Activated CD4-positive, alpha-beta T cell treated with anti-CD3 and anti-CD28 coated beads, Interleukin-2, amount 10 ng/mL, durations not matched to agents 24 days and 14 days (primary cell): ENCODE measurements around the gene TIAM2. TPM values are rescaled to one million over a fixed set of nuclear protein-coding genes. Genes with fewer than 3 reads are reported as not detected.
"Not testable (repeated sequence)": the region's sequence is repeated elsewhere in the genome, so short reads cannot be mapped to it uniquely, and the experiment has no call there.

ENCODE experiments used
- DNase-seq: peaks from one replicate; pipeline ENCODE4 v3.0.0; 2022
- H3K27ac Mint-ChIP-seq: one replicate; pipeline ENCODE4 v1.8.0; 2022; ENCODE audit warnings: mild to moderate bottlenecking, mixed read lengths
- H3K27me3 Mint-ChIP-seq: one replicate; pipeline ENCODE4 v1.8.0; 2022; ENCODE audit warnings: mixed read lengths
- H3K36me3 Mint-ChIP-seq: one replicate; pipeline ENCODE4 v1.8.0; 2022; ENCODE audit warnings: low read depth, mild to moderate bottlenecking, mixed read lengths
- H3K4me1 Mint-ChIP-seq: one replicate; pipeline ENCODE4 v1.8.0; 2021; ENCODE audit warnings: mixed read lengths
- H3K4me3 Mint-ChIP-seq: one replicate; pipeline ENCODE4 v1.8.0; 2022; ENCODE audit warnings: mild to moderate bottlenecking, moderate library complexity, mixed read lengths
- H3K9me3 Mint-ChIP-seq: one replicate; pipeline ENCODE4 v1.8.0; 2021; ENCODE audit warnings: mixed read lengths
- intact Hi-C: fragments of 100-400 bp; cut with micrococcal nuclease; formaldehyde crosslinking; loops from one replicate; pipeline ENCODE4 v1.15.1; 2023
- total RNA-seq: library from RNA; stranded (reverse); gene quantifications from 2 replicates; pipeline ENCODE4 v1.2.3, GENCODE V29; 2022

The TIAM2 gene
- total RNA-seq, 1 donor from 2014 or later = 86.9 TPM

- no peak overlapping the region for H3K27ac Mint-ChIP-seq
- DNase-seq = peak; percentile 87
- H3K36me3 Mint-ChIP-seq = peaks cover 56% of the 10 kb centered on the region
- H3K4me3 Mint-ChIP-seq = no peak overlapping the region
- H3K9me3 Mint-ChIP-seq = no peaks in the 10 kb centered on the region
- intact Hi-C loops = loop anchor here (1.0 to 5.0 kb wide), 2 partner anchors 71 to 350 kb away; no protein-coding TSS in a partner anchor
- peaks cover 28% of the 10 kb centered on the region for H3K4me1 Mint-ChIP-seq
- no peaks in the 10 kb centered on the region for H3K27me3 Mint-ChIP-seq
These were observed 182.3 kb downstream of the TIAM2 start for GRCh38 chr6:155177363-155177961.

- Mint-ChIP-seq H3K27ac (no peak overlapping the region), H3K27me3 (no peaks in the 10 kb centered on the region), H3K36me3 (peaks cover 47% of the 10 kb centered on the region), H3K4me3 (no peak overlapping the region), H3K4me1 (peaks cover 18% of the 10 kb centered on the region), H3K9me3 (no peaks in the 10 kb centered on the region)
- intact Hi-C loops = no loop called here
- DNase-seq = no peak
These were observed 186.4 kb downstream of the TIAM2 start for GRCh38 chr6:155181498-155181897.

GRCh38 chr6:155182103-155182502, 187.0 kb downstream of the TIAM2 start:
- Mint-ChIP-seq H3K4me1 (peaks cover 19% of the 10 kb centered on the region), H3K27ac (no peak overlapping the region), H3K4me3 (no peak overlapping the region), H3K36me3 (peaks cover 48% of the 10 kb centered on the region), H3K9me3 (no peaks in the 10 kb centered on the region), H3K27me3 (no peaks in the 10 kb centered on the region)
- no peak for DNase-seq
- intact Hi-C loops = no loop called here

- no peak for DNase-seq
- intact Hi-C loops = no loop called here
- peak overlapping the region; percentile 34 for H3K27ac Mint-ChIP-seq
These were observed 188.0 kb downstream of the TIAM2 start for GRCh38 chr6:155183095-155183494.

GRCh38 chr6:155185041-155185440, 189.9 kb downstream of the TIAM2 start:
- intact Hi-C loops = loop anchor here (5.0 kb wide), 1 partner anchor 188 kb away; the partner anchor contains the start of gene TIAM2
- not testable (repeated sequence) for H3K9me3 Mint-ChIP-seq, DNase-seq, H3K27me3 Mint-ChIP-seq, H3K4me3 Mint-ChIP-seq
- Mint-ChIP-seq H3K27ac (peak overlapping the region; percentile 48), H3K4me1 (peaks cover 45% of the 10 kb centered on the region), H3K36me3 (peaks cover 45% of the 10 kb centered on the region)

More at GRCh38 chr6:155183095-155183494, 188.0 kb downstream of the TIAM2 start:
- Mint-ChIP-seq H3K4me3 (no peak overlapping the region), H3K36me3 (peaks cover 47% of the 10 kb centered on the region), H3K27me3 (no peaks in the 10 kb centered on the region), H3K9me3 (peaks cover 1% of the 10 kb centered on the region), H3K4me1 (peaks cover 27% of the 10 kb centered on the region)

- DNase-seq = no peak
- H3K4me1 Mint-ChIP-seq = peaks cover 47% of the 10 kb centered on the region
- no peaks in the 10 kb centered on the region for H3K27me3 Mint-ChIP-seq
- H3K36me3 Mint-ChIP-seq = peaks cover 48% of the 10 kb centered on the region
- H3K9me3 Mint-ChIP-seq = peaks cover 3% of the 10 kb centered on the region
- H3K4me3 Mint-ChIP-seq = peak overlapping the region; percentile 68
- intact Hi-C loops = loop anchor here (5.0 kb wide), 1 partner anchor 188 kb away; the partner anchor contains the start of gene TIAM2
- peak overlapping the region; percentile 99 for H3K27ac Mint-ChIP-seq
These were observed 190.4 kb downstream of the TIAM2 start for GRCh38 chr6:155185544-155185943.

GRCh38 chr6:155186052-155186658, 191.0 kb downstream of the TIAM2 start:
- DNase-seq = peak; percentile 74
- peak overlapping the region; percentile 99 for H3K27ac Mint-ChIP-seq
- intact Hi-C loops = loop anchor here (1.0 to 5.0 kb wide), 7 partner anchors 15 to 189 kb away; partner anchors contain the start of genes TFB1M and TIAM2
- peaks cover 3% of the 10 kb centered on the region for H3K9me3 Mint-ChIP-seq
- H3K36me3 Mint-ChIP-seq = peaks cover 50% of the 10 kb centered on the region
- no peaks in the 10 kb centered on the region for H3K27me3 Mint-ChIP-seq
- H3K4me1 Mint-ChIP-seq = peaks cover 49% of the 10 kb centered on the region
- H3K4me3 Mint-ChIP-seq = peak overlapping the region; percentile 68

GRCh38 chr6:155187106-155187505, 192.0 kb downstream of the TIAM2 start:
- peak overlapping the region; percentile 58 for H3K4me3 Mint-ChIP-seq
- no peak for DNase-seq
- H3K27ac Mint-ChIP-seq = peak overlapping the region; percentile 84
- no peaks in the 10 kb centered on the region for H3K27me3 Mint-ChIP-seq
- H3K36me3 Mint-ChIP-seq = peaks cover 48% of the 10 kb centered on the region
- H3K9me3 Mint-ChIP-seq = peaks cover 3% of the 10 kb centered on the region
- H3K4me1 Mint-ChIP-seq = peaks cover 45% of the 10 kb centered on the region
- intact Hi-C loops = loop anchor here (5.0 kb wide), 1 partner anchor 190 kb away; the partner anchor contains the start of gene TIAM2

GRCh38 chr6:155187994-155188706, 193.0 kb downstream of the TIAM2 start:
- H3K36me3 Mint-ChIP-seq = peaks cover 39% of the 10 kb centered on the region
- H3K9me3 Mint-ChIP-seq = peaks cover 3% of the 10 kb centered on the region
- no peak for DNase-seq
- intact Hi-C loops = loop anchor here (5.0 kb wide), 1 partner anchor 191 kb away; the partner anchor contains the start of gene TIAM2
- H3K27ac Mint-ChIP-seq = peak overlapping the region; percentile 91
- peaks cover 43% of the 10 kb centered on the region for H3K4me1 Mint-ChIP-seq
- no peaks in the 10 kb centered on the region for H3K27me3 Mint-ChIP-seq
- peak overlapping the region; percentile 11 for H3K4me3 Mint-ChIP-seq

GRCh38 chr6:155188707-155189496, 193.8 kb downstream of the TIAM2 start:
- Mint-ChIP-seq H3K27me3 (no peaks in the 10 kb centered on the region), H3K4me3 (peak overlapping the region; percentile 16), H3K36me3 (peaks cover 37% of the 10 kb centered on the region), H3K4me1 (peaks cover 43% of the 10 kb centered on the region), H3K27ac (peak overlapping the region; percentile 91), H3K9me3 (peaks cover 3% of the 10 kb centered on the region)
- DNase-seq = no peak
- intact Hi-C loops = loop anchor here (1.0 to 5.0 kb wide), 2 partner anchors 192 to 229 kb away; partner anchors contain the start of gene TIAM2

GRCh38 chr6:155190677-155191076, 195.6 kb downstream of the TIAM2 start:
- H3K4me3 Mint-ChIP-seq = no peak overlapping the region
- H3K9me3 Mint-ChIP-seq = peaks cover 5% of the 10 kb centered on the region
- H3K36me3 Mint-ChIP-seq = peaks cover 39% of the 10 kb centered on the region
- intact Hi-C loops = no loop called here
- H3K4me1 Mint-ChIP-seq = peaks cover 40% of the 10 kb centered on the region
- no peaks in the 10 kb centered on the region for H3K27me3 Mint-ChIP-seq
- no peak for DNase-seq
- H3K27ac Mint-ChIP-seq = peak overlapping the region; percentile 41

- DNase-seq = no peak
- Mint-ChIP-seq H3K27ac (no peak overlapping the region), H3K27me3 (no peaks in the 10 kb centered on the region), H3K4me3 (no peak overlapping the region), H3K9me3 (peaks cover 16% of the 10 kb centered on the region), H3K4me1 (peaks cover 21% of the 10 kb centered on the region), H3K36me3 (peaks cover 52% of the 10 kb centered on the region)
- intact Hi-C loops = no loop called here
These were observed 198.4 kb downstream of the TIAM2 start for GRCh38 chr6:155193526-155193925.

- peaks cover 50% of the 10 kb centered on the region for H3K36me3 Mint-ChIP-seq
- H3K27me3 Mint-ChIP-seq = no peaks in the 10 kb centered on the region
- peaks cover 13% of the 10 kb centered on the region for H3K4me1 Mint-ChIP-seq
- intact Hi-C loops = no loop called here
- no peak overlapping the region for H3K27ac Mint-ChIP-seq
- no peak for DNase-seq
- H3K4me3 Mint-ChIP-seq = no peak overlapping the region
- peaks cover 16% of the 10 kb centered on the region for H3K9me3 Mint-ChIP-seq
These were observed 199.3 kb downstream of the TIAM2 start for GRCh38 chr6:155194399-155194798.
